ENCODE measurements around the gene RAB3IP.

The RAB3IP gene

DNA sequence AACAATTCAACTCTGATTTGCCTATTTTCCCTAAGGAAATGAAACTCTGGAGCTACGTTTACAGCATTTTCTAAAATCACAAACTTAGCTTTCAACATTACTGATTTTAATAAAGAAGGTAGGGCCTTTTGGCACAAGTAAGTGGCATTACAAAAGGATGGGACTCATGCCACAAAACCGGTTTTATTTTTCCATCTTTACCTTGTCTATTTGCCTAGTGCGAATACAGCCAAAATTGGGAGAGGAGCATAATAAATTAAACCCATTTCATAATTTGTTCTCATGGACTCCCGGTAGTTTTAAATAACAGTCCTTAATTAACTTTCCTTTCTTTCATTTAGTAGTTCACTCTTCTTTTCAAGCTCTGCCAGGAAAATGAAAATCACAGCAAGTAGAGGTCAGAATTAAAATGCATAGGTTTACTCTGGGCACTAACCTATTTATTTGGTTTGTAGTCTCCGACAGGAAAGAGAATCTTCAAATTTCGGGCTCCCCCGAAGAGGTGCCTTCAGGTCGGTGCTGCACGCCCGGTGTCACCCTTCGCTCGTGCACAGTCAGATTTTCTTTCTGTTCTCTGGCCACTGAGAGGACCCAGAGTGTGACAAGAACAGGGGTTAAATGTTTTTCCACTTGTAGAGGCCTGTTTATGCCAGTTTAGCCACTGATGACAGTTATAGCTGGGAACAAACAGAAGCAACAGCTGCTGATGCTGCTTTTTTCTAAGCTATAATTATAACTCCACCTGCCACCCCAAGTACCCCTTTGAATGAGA, 39.7 kb upstream of the RAB3IP start, which contains the start of gene BEST3:
Gene BEST3 (minus strand): TSS at position 535 of the 772 bp plus-strand sequence. CDS start 1,505 bp downstream, outside the sequence.
- TF ChIP-seq TCF12 (IDR thresholded peaks at IDR 0.05; ENCODE audit: low read depth) (no peak), YY1 (IDR thresholded peaks at IDR 0.05; ENCODE audit: low read depth) (no peak), EGR1 (IDR thresholded peaks at IDR 0.05) (no peak), ZBTB7A (IDR thresholded peaks at IDR 0.05; ENCODE audit: low read depth) (no peak), RAD21 (IDR thresholded peaks at IDR 0.05; ENCODE audit: low read depth) (no peak), TAF1 (IDR thresholded peaks at IDR 0.05; ENCODE audit: low read depth) (no peak)

DNA sequence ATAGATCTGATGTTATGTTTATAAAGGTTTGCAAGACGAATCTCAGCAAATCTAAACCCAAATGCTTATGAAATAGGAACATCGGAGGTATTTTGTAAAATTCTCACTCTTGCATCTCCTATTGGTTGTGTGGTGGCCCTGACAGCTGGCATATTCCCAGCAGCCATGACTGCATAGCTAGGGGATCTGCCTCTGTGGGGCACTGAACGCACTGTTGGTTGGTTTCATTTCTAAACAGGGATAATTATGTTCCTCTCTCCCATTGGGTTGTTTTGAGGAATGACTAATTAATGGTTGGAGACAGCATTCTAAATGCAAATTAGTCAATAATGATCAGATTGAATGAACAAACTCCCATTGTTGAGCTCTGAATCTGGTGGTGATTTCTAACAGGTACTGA, 36.8 kb upstream of the RAB3IP start:
- no peak for TF ChIP-seq FOXM1 (IDR thresholded peaks at IDR 0.05; ENCODE audit: borderline replicate concordance, low read depth)
- no peak for TF ChIP-seq ZBTB7A (IDR thresholded peaks at IDR 0.05; ENCODE audit: low read depth)
- TF ChIP-seq, protein P1, sequence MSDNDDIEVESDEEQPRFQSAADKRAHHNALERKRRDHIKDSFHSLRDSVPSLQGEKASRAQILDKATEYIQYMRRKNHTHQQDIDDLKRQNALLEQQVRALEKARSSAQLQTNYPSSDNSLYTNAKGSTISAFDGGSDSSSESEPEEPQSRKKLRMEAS (IDR thresholded peaks at IDR 0.05): no peak
- no peak for TF ChIP-seq NFIC (IDR thresholded peaks at IDR 0.05)
- TF ChIP-seq TAF1 (IDR thresholded peaks at IDR 0.05; ENCODE audit: low read depth): no peak

DNA sequence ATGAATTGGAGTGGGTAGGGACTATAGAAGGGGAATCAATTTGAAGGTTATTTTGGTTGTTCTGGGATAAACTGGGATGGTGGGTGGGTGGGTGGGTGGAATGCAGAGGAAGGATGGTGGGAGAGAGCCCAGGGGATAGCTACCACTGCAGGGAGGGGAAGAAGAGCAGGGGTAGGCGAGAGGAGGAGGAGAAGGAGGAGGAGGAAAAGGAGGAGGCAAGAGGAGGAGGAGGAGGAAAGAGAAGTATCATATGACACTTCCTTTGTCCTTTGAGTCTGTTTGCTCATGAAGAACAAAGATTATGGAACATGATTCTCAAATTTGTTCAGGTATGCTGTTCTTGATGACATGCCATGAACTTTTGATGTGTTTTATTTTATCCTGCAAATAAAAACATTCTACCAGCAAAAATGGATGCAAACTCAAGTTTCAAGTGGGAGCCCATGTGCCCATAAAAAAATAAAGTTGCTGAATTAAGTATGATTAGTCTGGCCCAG, 35.5 kb upstream of the RAB3IP start:
- TF ChIP-seq YY1 (IDR thresholded peaks at IDR 0.05; ENCODE audit: low read depth): no peak
- TF ChIP-seq TCF12 (IDR thresholded peaks at IDR 0.05; ENCODE audit: low read depth): no peak
- no peak for TF ChIP-seq CEBPB (IDR thresholded peaks at IDR 0.05)
- no peak for TF ChIP-seq TEAD4 (IDR thresholded peaks at IDR 0.05)
- no peak for TF ChIP-seq EGR1 (IDR thresholded peaks at IDR 0.05)
- no peak for TF ChIP-seq TAF1 (IDR thresholded peaks at IDR 0.05; ENCODE audit: low read depth)
- TF ChIP-seq RAD21 (IDR thresholded peaks at IDR 0.05; ENCODE audit: low read depth): no peak
- TF ChIP-seq ZBTB7A (IDR thresholded peaks at IDR 0.05; ENCODE audit: low read depth): no peak
- no peak for TF ChIP-seq NFIC (IDR thresholded peaks at IDR 0.05)
- no peak for TF ChIP-seq EP300 (IDR thresholded peaks at IDR 0.05; ENCODE audit: borderline replicate concordance)
- TF ChIP-seq CREB1 (IDR thresholded peaks at IDR 0.05; ENCODE audit: low read depth): no peak
- TF ChIP-seq, protein P1 (IDR thresholded peaks at IDR 0.05): no peak
- TF ChIP-seq, protein P2, sequence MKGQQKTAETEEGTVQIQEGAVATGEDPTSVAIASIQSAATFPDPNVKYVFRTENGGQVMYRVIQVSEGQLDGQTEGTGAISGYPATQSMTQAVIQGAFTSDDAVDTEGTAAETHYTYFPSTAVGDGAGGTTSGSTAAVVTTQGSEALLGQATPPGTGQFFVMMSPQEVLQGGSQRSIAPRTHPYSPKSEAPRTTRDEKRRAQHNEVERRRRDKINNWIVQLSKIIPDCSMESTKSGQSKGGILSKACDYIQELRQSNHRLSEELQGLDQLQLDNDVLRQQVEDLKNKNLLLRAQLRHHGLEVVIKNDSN (IDR thresholded peaks at IDR 0.05): no peak
- TF ChIP-seq, protein P3, sequence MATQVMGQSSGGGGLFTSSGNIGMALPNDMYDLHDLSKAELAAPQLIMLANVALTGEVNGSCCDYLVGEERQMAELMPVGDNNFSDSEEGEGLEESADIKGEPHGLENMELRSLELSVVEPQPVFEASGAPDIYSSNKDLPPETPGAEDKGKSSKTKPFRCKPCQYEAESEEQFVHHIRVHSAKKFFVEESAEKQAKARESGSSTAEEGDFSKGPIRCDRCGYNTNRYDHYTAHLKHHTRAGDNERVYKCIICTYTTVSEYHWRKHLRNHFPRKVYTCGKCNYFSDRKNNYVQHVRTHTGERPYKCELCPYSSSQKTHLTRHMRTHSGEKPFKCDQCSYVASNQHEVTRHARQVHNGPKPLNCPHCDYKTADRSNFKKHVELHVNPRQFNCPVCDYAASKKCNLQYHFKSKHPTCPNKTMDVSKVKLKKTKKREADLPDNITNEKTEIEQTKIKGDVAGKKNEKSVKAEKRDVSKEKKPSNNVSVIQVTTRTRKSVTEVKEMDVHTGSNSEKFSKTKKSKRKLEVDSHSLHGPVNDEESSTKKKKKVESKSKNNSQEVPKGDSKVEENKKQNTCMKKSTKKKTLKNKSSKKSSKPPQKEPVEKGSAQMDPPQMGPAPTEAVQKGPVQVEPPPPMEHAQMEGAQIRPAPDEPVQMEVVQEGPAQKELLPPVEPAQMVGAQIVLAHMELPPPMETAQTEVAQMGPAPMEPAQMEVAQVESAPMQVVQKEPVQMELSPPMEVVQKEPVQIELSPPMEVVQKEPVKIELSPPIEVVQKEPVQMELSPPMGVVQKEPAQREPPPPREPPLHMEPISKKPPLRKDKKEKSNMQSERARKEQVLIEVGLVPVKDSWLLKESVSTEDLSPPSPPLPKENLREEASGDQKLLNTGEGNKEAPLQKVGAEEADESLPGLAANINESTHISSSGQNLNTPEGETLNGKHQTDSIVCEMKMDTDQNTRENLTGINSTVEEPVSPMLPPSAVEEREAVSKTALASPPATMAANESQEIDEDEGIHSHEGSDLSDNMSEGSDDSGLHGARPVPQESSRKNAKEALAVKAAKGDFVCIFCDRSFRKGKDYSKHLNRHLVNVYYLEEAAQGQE (IDR thresholded peaks at IDR 0.05; ENCODE audit: low read depth): no peak
- TF ChIP-seq FOXM1 (IDR thresholded peaks at IDR 0.05; ENCODE audit: borderline replicate concordance, low read depth): no peak

DNA sequence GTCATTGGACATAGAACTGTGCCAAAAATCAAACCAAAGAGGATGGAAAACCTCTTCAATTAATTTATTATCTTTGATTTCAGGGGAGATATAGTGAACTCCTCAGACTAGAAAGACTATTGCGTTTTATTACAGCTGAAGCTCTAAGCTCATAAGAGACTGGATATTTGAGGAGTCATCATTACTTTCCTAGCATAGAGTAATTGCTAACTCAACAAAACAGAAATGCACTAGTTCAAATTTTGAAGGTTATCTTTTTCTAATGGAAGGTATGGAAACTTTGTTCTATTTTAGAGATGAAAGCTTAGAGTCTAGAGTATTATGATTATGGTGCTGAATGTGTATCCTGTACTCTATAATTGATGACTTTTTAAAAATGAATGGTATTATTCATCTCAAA, 34.3 kb upstream of the RAB3IP start:
- TF ChIP-seq RAD21 (IDR thresholded peaks at IDR 0.05; ENCODE audit: low read depth) (no peak), TCF12 (IDR thresholded peaks at IDR 0.05; ENCODE audit: low read depth) (no peak), TAF1 (IDR thresholded peaks at IDR 0.05; ENCODE audit: low read depth) (no peak), NFIC (IDR thresholded peaks at IDR 0.05) (no peak), EGR1 (IDR thresholded peaks at IDR 0.05) (no peak), CREB1 (IDR thresholded peaks at IDR 0.05; ENCODE audit: low read depth) (no peak), YY1 (IDR thresholded peaks at IDR 0.05; ENCODE audit: low read depth) (no peak), TEAD4 (IDR thresholded peaks at IDR 0.05) (no peak), CEBPB (IDR thresholded peaks at IDR 0.05) (no peak), EP300 (IDR thresholded peaks at IDR 0.05; ENCODE audit: borderline replicate concordance) (no peak), FOXM1 (IDR thresholded peaks at IDR 0.05; ENCODE audit: borderline replicate concordance, low read depth) (no peak), ZBTB7A (IDR thresholded peaks at IDR 0.05; ENCODE audit: low read depth) (no peak)
- TF ChIP-seq, protein P2 (IDR thresholded peaks at IDR 0.05): no peak
- TF ChIP-seq, protein P3 (IDR thresholded peaks at IDR 0.05; ENCODE audit: low read depth): no peak
- TF ChIP-seq, protein P1 (IDR thresholded peaks at IDR 0.05): no peak

DNA sequence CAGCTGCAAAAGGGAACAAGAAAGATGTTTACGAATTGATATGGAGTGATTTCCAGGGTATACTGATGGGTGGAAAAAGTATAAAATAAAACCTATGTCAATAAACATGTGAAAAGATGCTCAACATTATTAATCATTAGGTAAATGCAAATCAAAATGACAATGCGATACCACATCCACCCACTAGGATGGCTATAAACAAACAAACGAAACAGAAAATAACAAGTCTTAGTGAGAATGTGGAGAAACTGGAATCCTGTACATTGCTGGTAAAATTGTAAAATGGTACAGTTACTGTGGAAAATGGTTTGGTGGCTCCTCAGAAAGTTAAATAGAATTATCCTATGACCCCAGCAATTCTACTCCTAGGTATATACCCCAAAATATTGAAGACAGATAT, 30.0 kb upstream of the RAB3IP start:
- TF ChIP-seq, protein P2 (IDR thresholded peaks at IDR 0.05): no peak
- no peak for TF ChIP-seq EP300 (IDR thresholded peaks at IDR 0.05; ENCODE audit: borderline replicate concordance)
- TF ChIP-seq, protein P3 (IDR thresholded peaks at IDR 0.05; ENCODE audit: low read depth): no peak
- TF ChIP-seq EGR1 (IDR thresholded peaks at IDR 0.05): no peak
- TF ChIP-seq CEBPB (IDR thresholded peaks at IDR 0.05): no peak
